ENCODE measurements around the gene CD300LB.

DNA sequence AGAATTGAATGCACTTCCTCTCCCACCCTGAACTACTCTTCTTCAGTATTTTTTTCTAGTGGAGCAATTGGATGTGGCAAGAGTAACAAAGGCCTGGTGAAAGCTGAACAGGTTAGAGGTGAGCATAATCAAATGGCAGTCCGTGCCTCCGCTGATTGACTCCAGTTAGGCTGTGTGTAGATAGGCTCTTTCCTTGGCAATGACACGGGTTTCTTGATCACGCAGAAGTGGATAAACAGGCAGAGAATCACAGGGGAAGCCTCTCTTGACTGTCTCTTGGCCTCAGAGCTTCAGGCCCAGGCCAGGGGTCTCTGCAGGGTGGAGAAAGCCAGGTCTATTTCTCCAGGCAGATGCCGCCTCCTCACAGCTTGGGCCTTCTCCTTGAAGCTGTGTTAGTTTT is 4.2 kb downstream of the CD300LB start:
- TF ChIP-seq, protein P1, sequence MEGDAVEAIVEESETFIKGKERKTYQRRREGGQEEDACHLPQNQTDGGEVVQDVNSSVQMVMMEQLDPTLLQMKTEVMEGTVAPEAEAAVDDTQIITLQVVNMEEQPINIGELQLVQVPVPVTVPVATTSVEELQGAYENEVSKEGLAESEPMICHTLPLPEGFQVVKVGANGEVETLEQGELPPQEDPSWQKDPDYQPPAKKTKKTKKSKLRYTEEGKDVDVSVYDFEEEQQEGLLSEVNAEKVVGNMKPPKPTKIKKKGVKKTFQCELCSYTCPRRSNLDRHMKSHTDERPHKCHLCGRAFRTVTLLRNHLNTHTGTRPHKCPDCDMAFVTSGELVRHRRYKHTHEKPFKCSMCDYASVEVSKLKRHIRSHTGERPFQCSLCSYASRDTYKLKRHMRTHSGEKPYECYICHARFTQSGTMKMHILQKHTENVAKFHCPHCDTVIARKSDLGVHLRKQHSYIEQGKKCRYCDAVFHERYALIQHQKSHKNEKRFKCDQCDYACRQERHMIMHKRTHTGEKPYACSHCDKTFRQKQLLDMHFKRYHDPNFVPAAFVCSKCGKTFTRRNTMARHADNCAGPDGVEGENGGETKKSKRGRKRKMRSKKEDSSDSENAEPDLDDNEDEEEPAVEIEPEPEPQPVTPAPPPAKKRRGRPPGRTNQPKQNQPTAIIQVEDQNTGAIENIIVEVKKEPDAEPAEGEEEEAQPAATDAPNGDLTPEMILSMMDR (IDR thresholded peaks at IDR 0.05; ENCODE audit: insufficient read depth, low read length, poor library complexity, severe bottlenecking) = no peak
- no peak for TF ChIP-seq EZH2phosphoT487 (conservative IDR thresholded peaks at IDR 0.05; ENCODE audit: low read length)

Data from SU-DHL-6 (cell line).